Nephron (organoid): ENCODE measurements around the gene TOP3B.

ENCODE experiments used
- H3K27ac Mint-ChIP-seq, 3 experiments: 2 replicates each; pipeline ENCODE4 v1.8.0; 2020; ENCODE audit warnings: mixed read lengths in 3 of 3, mild to moderate bottlenecking in 2 of 3, moderate library complexity in 1 of 3
- H3K27me3 Mint-ChIP-seq: 2 replicates; pipeline ENCODE4 v1.8.0; 2021; ENCODE audit warnings: low read depth, mild to moderate bottlenecking, moderate library complexity, mixed read lengths
- H3K36me3 Mint-ChIP-seq: 2 replicates; pipeline ENCODE4 v1.8.0; 2020; ENCODE audit warnings: low read depth, mixed read lengths
- H3K4me1 Mint-ChIP-seq: 2 replicates; pipeline ENCODE4 v1.8.0; 2020; ENCODE audit warnings: mixed read lengths
- H3K4me3 Mint-ChIP-seq, 3 experiments: 2 replicates each; pipeline ENCODE4 v1.8.0; 2020; ENCODE audit warnings: mild to moderate bottlenecking in 3 of 3, mixed read lengths in 3 of 3, moderate library complexity in 2 of 3
- H3K9me3 Mint-ChIP-seq: 2 replicates; pipeline ENCODE4 v1.8.0; 2020; ENCODE audit warnings: mixed read lengths
- CTCF ChIP-seq, 3 experiments: fragments of 200-600 bp; sonication (generic); IDR thresholded peaks; one replicate each; pipeline ENCODE4 v1.5.0; 2021; ENCODE audit warnings: antibody characterized with exemption in 3 of 3; ENCODE audit not compliant: unreplicated experiment in 3 of 3

The TOP3B gene

GRCh38 chr22:22021162-22021750 is 38.7 kb upstream of the TOP3B start:
- Mint-ChIP-seq H3K4me3 (no peak overlapping the region), H3K27me3 (peaks cover 4% of the 10 kb centered on the region), H3K4me1 (no peaks in the 10 kb centered on the region), H3K9me3 (no peaks in the 10 kb centered on the region), H3K27ac (no peak overlapping the region), H3K36me3 (no peaks in the 10 kb centered on the region)
- TF ChIP-seq CTCF (IDR thresholded peaks at IDR 0.05; ENCODE audit: unreplicated experiment in 3 of 3), result no peak

GRCh38 chr22:22020425-22020852 is 37.9 kb upstream of the TOP3B start:
- H3K27ac Mint-ChIP-seq, result no peak overlapping the region
- no peak overlapping the region for H3K4me3 Mint-ChIP-seq
- TF ChIP-seq CTCF (IDR thresholded peaks at IDR 0.05; ENCODE audit: unreplicated experiment in 3 of 3), result no peak
- H3K4me1 Mint-ChIP-seq, result no peaks in the 10 kb centered on the region
- H3K27me3 Mint-ChIP-seq, result peaks cover 4% of the 10 kb centered on the region
- no peaks in the 10 kb centered on the region for H3K9me3 Mint-ChIP-seq
- no peaks in the 10 kb centered on the region for H3K36me3 Mint-ChIP-seq

- peaks cover 7% of the 10 kb centered on the region for H3K27me3 Mint-ChIP-seq
- no peak overlapping the region for H3K4me3 Mint-ChIP-seq
- no peaks in the 10 kb centered on the region for H3K9me3 Mint-ChIP-seq
- H3K36me3 Mint-ChIP-seq, result no peaks in the 10 kb centered on the region
- H3K27ac Mint-ChIP-seq, result no peak overlapping the region
- TF ChIP-seq CTCF (IDR thresholded peaks at IDR 0.05; ENCODE audit: unreplicated experiment in 3 of 3), result no peak
- no peaks in the 10 kb centered on the region for H3K4me1 Mint-ChIP-seq
Measured at GRCh38 chr22:22019659-22020424, 37.3 kb upstream of the TOP3B start.

- no peak for TF ChIP-seq CTCF (IDR thresholded peaks at IDR 0.05; ENCODE audit: unreplicated experiment in 3 of 3)
- no peaks in the 10 kb centered on the region for H3K9me3 Mint-ChIP-seq
- no peaks in the 10 kb centered on the region for H3K4me1 Mint-ChIP-seq
- H3K27me3 Mint-ChIP-seq, result peaks cover 7% of the 10 kb centered on the region
- no peak overlapping the region for H3K27ac Mint-ChIP-seq
- H3K4me3 Mint-ChIP-seq, result no peak overlapping the region
- no peaks in the 10 kb centered on the region for H3K36me3 Mint-ChIP-seq
Measured at GRCh38 chr22:22018825-22019658, 36.5 kb upstream of the TOP3B start.

GRCh38 chr22:22015631-22016030 is 33.0 kb upstream of the TOP3B start:
- Mint-ChIP-seq H3K36me3 (no peaks in the 10 kb centered on the region), H3K4me1 (no peaks in the 10 kb centered on the region), H3K4me3 (no peak overlapping the region), H3K27ac (no peak overlapping the region), H3K9me3 (peaks cover 4% of the 10 kb centered on the region), H3K27me3 (peaks cover 18% of the 10 kb centered on the region)
- no peak for TF ChIP-seq CTCF (IDR thresholded peaks at IDR 0.05; ENCODE audit: unreplicated experiment in 3 of 3)
